ENCODE results near the gene AURKA. TPM values are rescaled to one million over a fixed set of nuclear protein-coding genes. Genes with fewer than 3 reads are reported as not detected.

Gene AURKA
- polyA plus RNA-seq, 4 donors: 13.5 to 16.9 (median 15.4) TPM

Other genes starting within 250 kb of the AURKA start
- gene MC3R, start 143.5 kb downstream of the AURKA start, polyA plus RNA-seq (ENCODE audit: insufficient read length in 4 of 4): not detected
- 10 to 100 TPM; 40.3 to 48.2 (median 44.6) TPM for gene FAM210B, start 33.2 kb downstream of the AURKA start, polyA plus RNA-seq (ENCODE audit: insufficient read length in 4 of 4)
- 10 to 100 TPM; 37.2 to 48.8 (median 44.4) TPM for gene CSTF1, start 430 bp upstream of the AURKA start, polyA plus RNA-seq (ENCODE audit: insufficient read length in 4 of 4)
- gene CASS4, start 20.0 kb upstream of the AURKA start, polyA plus RNA-seq (ENCODE audit: insufficient read length in 4 of 4): 1 to 10 TPM; 2.8 to 3.9 (median 3.6) TPM
- gene RTF2, start 76.4 kb upstream of the AURKA start, polyA plus RNA-seq (ENCODE audit: insufficient read length in 4 of 4): 100 to 1,000 TPM; 118 to 134 (median 123) TPM
- gene FAM209A, start 132.5 kb upstream of the AURKA start, polyA plus RNA-seq (ENCODE audit: insufficient read length in 4 of 4): under 1 TPM; 0.30 to 0.89 (median 0.57) TPM
- gene FAM209B, start 141.0 kb upstream of the AURKA start, polyA plus RNA-seq (ENCODE audit: insufficient read length in 4 of 4): under 1 TPM in 2 of 4 donors, not detected in 2; 0.25 to 0.39 TPM
- 1 to 10 TPM in 2 of 4 donors, under 1 TPM in 2; 0.82 to 1.3 (median 1.1) TPM for gene TFAP2C, start 237.1 kb upstream of the AURKA start, polyA plus RNA-seq (ENCODE audit: insufficient read length in 4 of 4)

Data from right renal pelvis (tissue), 4 donors.